Measurements from ENCODE around the gene KPNA6. TPM values are rescaled to one million over a fixed set of nuclear protein-coding genes. Genes with fewer than 3 reads are reported as not detected.
"Not testable (repeated sequence)": the region's sequence is repeated elsewhere in the genome, so short reads cannot be mapped to it uniquely, and the experiment has no call there.

The KPNA6 gene
- total RNA-seq, 1 donor from 2014 or later: 67.5 TPM

DNA sequence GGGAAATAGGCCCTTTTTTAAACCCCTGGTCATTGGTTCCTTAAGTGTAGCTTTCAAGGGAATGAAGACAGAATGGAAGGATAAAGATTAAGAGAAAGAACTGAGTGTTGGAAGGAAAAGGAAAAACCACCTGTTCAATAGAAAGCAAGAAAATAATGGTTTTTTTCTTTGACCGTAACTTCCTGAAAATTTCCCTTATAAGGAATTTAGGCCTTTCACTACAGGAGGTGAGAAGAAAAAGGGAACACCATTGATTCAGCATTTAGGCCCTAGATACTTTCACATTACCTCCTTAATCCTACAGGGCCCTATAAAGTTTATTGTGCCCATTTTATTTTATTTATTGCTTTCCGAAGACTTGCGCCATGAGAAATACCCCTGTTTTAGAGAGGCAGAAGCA lies 18.9 kb downstream of the KPNA6 start:
- TF ChIP-seq, protein P1, sequence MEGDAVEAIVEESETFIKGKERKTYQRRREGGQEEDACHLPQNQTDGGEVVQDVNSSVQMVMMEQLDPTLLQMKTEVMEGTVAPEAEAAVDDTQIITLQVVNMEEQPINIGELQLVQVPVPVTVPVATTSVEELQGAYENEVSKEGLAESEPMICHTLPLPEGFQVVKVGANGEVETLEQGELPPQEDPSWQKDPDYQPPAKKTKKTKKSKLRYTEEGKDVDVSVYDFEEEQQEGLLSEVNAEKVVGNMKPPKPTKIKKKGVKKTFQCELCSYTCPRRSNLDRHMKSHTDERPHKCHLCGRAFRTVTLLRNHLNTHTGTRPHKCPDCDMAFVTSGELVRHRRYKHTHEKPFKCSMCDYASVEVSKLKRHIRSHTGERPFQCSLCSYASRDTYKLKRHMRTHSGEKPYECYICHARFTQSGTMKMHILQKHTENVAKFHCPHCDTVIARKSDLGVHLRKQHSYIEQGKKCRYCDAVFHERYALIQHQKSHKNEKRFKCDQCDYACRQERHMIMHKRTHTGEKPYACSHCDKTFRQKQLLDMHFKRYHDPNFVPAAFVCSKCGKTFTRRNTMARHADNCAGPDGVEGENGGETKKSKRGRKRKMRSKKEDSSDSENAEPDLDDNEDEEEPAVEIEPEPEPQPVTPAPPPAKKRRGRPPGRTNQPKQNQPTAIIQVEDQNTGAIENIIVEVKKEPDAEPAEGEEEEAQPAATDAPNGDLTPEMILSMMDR (IDR thresholded peaks at IDR 0.05; ENCODE audit: unreplicated experiment): no peak
- no peaks in the 10 kb centered on the region for H3K9me3 Mint-ChIP-seq
- peaks cover 6% of the 10 kb centered on the region for H3K4me1 Mint-ChIP-seq
- no peaks in the 10 kb centered on the region for H3K27me3 Mint-ChIP-seq (ENCODE audit: low read depth)
- H3K4me3 Mint-ChIP-seq: no peak overlapping the region
- no peak for DNase-seq (ENCODE audit: low spot score in 2 of 2, unreplicated experiment in 2 of 2)
- no peak overlapping the region for H3K27ac Mint-ChIP-seq
- no peaks in the 10 kb centered on the region for H3K36me3 Mint-ChIP-seq

- no peak for DNase-seq (ENCODE audit: low spot score in 2 of 2, unreplicated experiment in 2 of 2)
- Mint-ChIP-seq H3K36me3 (no peaks in the 10 kb centered on the region), H3K4me3 (no peak overlapping the region), H3K4me1 (peaks cover 6% of the 10 kb centered on the region), H3K27me3 (ENCODE audit: low read depth) (no peaks in the 10 kb centered on the region), H3K27ac (peak overlapping the region; percentile 52), H3K9me3 (no peaks in the 10 kb centered on the region)
- TF ChIP-seq, protein P1 (IDR thresholded peaks at IDR 0.05; ENCODE audit: unreplicated experiment): peak; percentile 28
Measured at GRCh38 chr1:32127409-32128198, 19.7 kb downstream of the KPNA6 start.

DNA sequence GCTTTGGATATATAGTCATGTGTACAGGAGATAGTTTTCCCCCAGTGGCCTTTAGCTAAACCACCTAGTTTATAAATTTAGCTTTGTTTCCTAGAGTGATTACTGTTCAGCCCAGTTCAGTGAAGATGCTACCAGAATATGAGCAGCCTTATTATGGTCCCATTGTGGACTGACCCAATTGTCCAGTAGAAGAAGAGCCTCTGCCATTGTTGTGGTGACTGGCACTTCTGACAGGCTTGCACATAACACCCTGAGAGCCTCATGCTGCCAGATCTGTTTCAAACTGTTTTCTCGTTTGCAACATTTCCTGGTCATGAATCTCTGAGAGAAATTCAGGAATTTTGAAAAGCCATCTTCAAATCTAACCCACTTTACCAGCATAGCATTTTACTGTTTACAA lies 20.6 kb downstream of the KPNA6 start:
- DNase-seq (ENCODE audit: low spot score in 2 of 2, unreplicated experiment in 2 of 2): no peak
- Mint-ChIP-seq H3K4me3 (no peak overlapping the region), H3K4me1 (peaks cover 7% of the 10 kb centered on the region), H3K36me3 (no peaks in the 10 kb centered on the region), H3K27me3 (ENCODE audit: low read depth) (no peaks in the 10 kb centered on the region), H3K27ac (no peak overlapping the region), H3K9me3 (no peaks in the 10 kb centered on the region)
- TF ChIP-seq, protein P1 (IDR thresholded peaks at IDR 0.05; ENCODE audit: unreplicated experiment): no peak

DNA sequence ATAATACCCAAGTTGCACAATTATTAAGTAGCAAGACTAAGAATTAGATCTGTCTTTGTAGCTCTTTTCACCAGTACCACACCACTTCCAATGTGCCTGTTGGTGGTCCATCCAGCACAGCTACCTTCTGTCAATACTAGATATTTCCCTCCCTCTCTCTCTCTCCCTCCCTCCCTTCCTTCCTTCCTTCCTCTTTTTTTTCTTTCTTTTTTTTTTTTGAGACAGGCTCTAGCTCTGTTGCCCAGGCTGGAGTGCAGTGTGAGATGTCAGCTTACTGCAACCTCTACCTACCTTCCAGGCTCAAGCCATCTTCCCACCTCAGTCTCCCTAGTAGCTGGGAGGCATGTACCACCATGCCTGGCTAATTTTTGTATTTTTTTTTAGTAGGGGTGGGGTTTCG lies 21.1 kb downstream of the KPNA6 start:
- no peaks in the 10 kb centered on the region for H3K36me3 Mint-ChIP-seq
- H3K4me3 Mint-ChIP-seq: no peak overlapping the region
- TF ChIP-seq, protein P1 (IDR thresholded peaks at IDR 0.05; ENCODE audit: unreplicated experiment): no peak
- no peaks in the 10 kb centered on the region for H3K27me3 Mint-ChIP-seq (ENCODE audit: low read depth)
- peaks cover 9% of the 10 kb centered on the region for H3K4me1 Mint-ChIP-seq
- no peak overlapping the region for H3K27ac Mint-ChIP-seq
- no peaks in the 10 kb centered on the region for H3K9me3 Mint-ChIP-seq
- DNase-seq (ENCODE audit: low spot score in 2 of 2, unreplicated experiment in 2 of 2): no peak

GRCh38 chr1:32133950-32134280 lies 26.1 kb downstream of the KPNA6 start:
- H3K27me3 Mint-ChIP-seq (ENCODE audit: low read depth); H3K4me3 Mint-ChIP-seq; DNase-seq (ENCODE audit: low spot score in 2 of 2, unreplicated experiment in 2 of 2); H3K36me3 Mint-ChIP-seq; H3K9me3 Mint-ChIP-seq; H3K4me1 Mint-ChIP-seq: not testable (repeated sequence)
- H3K27ac Mint-ChIP-seq: peak overlapping the region; percentile 90

- Mint-ChIP-seq H3K27ac (no peak overlapping the region), H3K27me3 (ENCODE audit: low read depth) (no peaks in the 10 kb centered on the region), H3K9me3 (no peaks in the 10 kb centered on the region), H3K36me3 (peaks cover 2% of the 10 kb centered on the region), H3K4me1 (peaks cover 15% of the 10 kb centered on the region), H3K4me3 (no peak overlapping the region)
- DNase-seq (ENCODE audit: low spot score in 2 of 2, unreplicated experiment in 2 of 2): no peak
- TF ChIP-seq, protein P1 (IDR thresholded peaks at IDR 0.05; ENCODE audit: unreplicated experiment): no peak
Measured at GRCh38 chr1:32137111-32137510, 29.3 kb downstream of the KPNA6 start.
